CD1c-positive myeloid dendritic cell (primary cell): ENCODE measurements around the gene SERPINB3.
"Not testable (repeated sequence)": the region's sequence is repeated elsewhere in the genome, so short reads cannot be mapped to it uniquely, and the experiment has no call there.

ENCODE experiments used
- DNase-seq: peaks from one replicate; pipeline ENCODE4 v3.0.0-alpha.2; 2016; ENCODE audit errors: extremely low spot score

Gene SERPINB3

GRCh38 chr18:63661750-63662149 is at the start of gene SERPINB3:
Gene SERPINB3, minus strand, starts transcription at chr18:63661893. Its CDS starts 677 bp downstream, at chr18:63661216.
- not testable (repeated sequence) for DNase-seq

- no peak for DNase-seq
Measured at GRCh38 chr18:63708650-63709049, 47.0 kb upstream of the SERPINB3 start.

- no peak for DNase-seq
Measured at GRCh38 chr18:63707816-63708215, 46.1 kb upstream of the SERPINB3 start.

GRCh38 chr18:63705401-63705800 is 43.7 kb upstream of the SERPINB3 start:
- DNase-seq, result no peak

GRCh38 chr18:63702660-63703059 is 41.0 kb upstream of the SERPINB3 start, which contains the start of gene SERPINB11:
Gene SERPINB11, plus strand, starts transcription at chr18:63702960. Its CDS starts 7,234 bp downstream, at chr18:63710194.
- no peak for DNase-seq

- DNase-seq, result no peak
Measured at GRCh38 chr18:63701952-63702351, 40.3 kb upstream of the SERPINB3 start.

- DNase-seq, result no peak
Measured at GRCh38 chr18:63700501-63700900, 38.8 kb upstream of the SERPINB3 start.

- no peak for DNase-seq
Measured at GRCh38 chr18:63697097-63697660, 35.5 kb upstream of the SERPINB3 start.

GRCh38 chr18:63689064-63689463 is 27.4 kb upstream of the SERPINB3 start:
- DNase-seq, result no peak

GRCh38 chr18:63686871-63687270 is 25.2 kb upstream of the SERPINB3 start:
- DNase-seq, result no peak

GRCh38 chr18:63684718-63685117 is 23.0 kb upstream of the SERPINB3 start:
- no peak for DNase-seq

- no peak for DNase-seq
Measured at GRCh38 chr18:63683890-63684289, 22.2 kb upstream of the SERPINB3 start.

- no peak for DNase-seq
Measured at GRCh38 chr18:63683152-63683551, 21.5 kb upstream of the SERPINB3 start.

- DNase-seq, result no peak
Measured at GRCh38 chr18:63681449-63682340, 20.0 kb upstream of the SERPINB3 start.

- no peak for DNase-seq
Measured at GRCh38 chr18:63679820-63680606, 18.3 kb upstream of the SERPINB3 start.

GRCh38 chr18:63677500-63678225 is 16.0 kb upstream of the SERPINB3 start:
- DNase-seq, result no peak

GRCh38 chr18:63676526-63677323 is 15.0 kb upstream of the SERPINB3 start:
- DNase-seq, result peak; percentile 4

- no peak for DNase-seq
Measured at GRCh38 chr18:63664571-63664970, 2.9 kb upstream of the SERPINB3 start.

GRCh38 chr18:63658920-63659319 is 2.8 kb downstream of the SERPINB3 start:
- DNase-seq, result not testable (repeated sequence)

GRCh38 chr18:63650271-63650670 is 11.4 kb downstream of the SERPINB3 start:
- DNase-seq, result not testable (repeated sequence)

GRCh38 chr18:63648241-63648640 is 13.5 kb downstream of the SERPINB3 start:
- no peak for DNase-seq
